H9 (cell line): ENCODE results near the gene FGF3. TPM values are rescaled to one million over a fixed set of nuclear protein-coding genes. Genes with fewer than 3 reads are reported as not detected.

Experiments
- DNase-seq: peaks from one replicate; pipeline ENCODE4 v3.0.0-alpha.2; 2017
- H2AFZ ChIP-seq: one replicate; pipeline ENCODE4 v1.6.1; 2013; ENCODE audit warnings: mild to moderate bottlenecking, low read length, control low read depth, moderate library complexity
- H2AK5ac ChIP-seq: 2 replicates; pipeline ENCODE4 v1.6.1; 2013; ENCODE audit warnings: low read length, control low read depth, mixed read lengths; ENCODE audit not compliant: insufficient read length
- H2BK120ac ChIP-seq: one replicate; pipeline ENCODE4 v1.6.1; 2013; ENCODE audit warnings: low read depth, mild to moderate bottlenecking, low read length, control low read depth, inconsistent platforms; ENCODE audit not compliant: poor library complexity, severe bottlenecking
- H2BK12ac ChIP-seq: 2 replicates; pipeline ENCODE4 v1.6.1; 2013; ENCODE audit warnings: low read length, control low read depth, mixed read lengths, low read depth; ENCODE audit not compliant: insufficient read length
- H2BK15ac ChIP-seq: 2 replicates; pipeline ENCODE4 v1.6.1; 2013; ENCODE audit warnings: low read depth, low read length, control low read depth
- H2BK20ac ChIP-seq: one replicate; pipeline ENCODE4 v1.6.1; 2013; ENCODE audit warnings: low read depth, mild to moderate bottlenecking, low read length, control low read depth, inconsistent platforms; ENCODE audit not compliant: poor library complexity, severe bottlenecking
- H2BK5ac ChIP-seq: 2 replicates; pipeline ENCODE4 v1.6.1; 2013; ENCODE audit warnings: low read length, control low read depth, mixed read lengths; ENCODE audit not compliant: insufficient read length
- H3K14ac ChIP-seq: 2 replicates; pipeline ENCODE4 v1.6.1; 2013; ENCODE audit warnings: low read length, control low read depth; ENCODE audit not compliant: insufficient read depth
- H3K18ac ChIP-seq: 2 replicates; pipeline ENCODE4 v1.6.1; 2013; ENCODE audit warnings: low read depth, mild to moderate bottlenecking, mixed read lengths, low read length, control low read depth; ENCODE audit not compliant: insufficient read length
- H3K23ac ChIP-seq: 2 replicates; pipeline ENCODE4 v1.6.1; 2013; ENCODE audit warnings: low read length, control low read depth, mixed read lengths, low read depth; ENCODE audit not compliant: insufficient read length
- H3K23me2 ChIP-seq: 2 replicates; pipeline ENCODE4 v1.6.1; 2013; ENCODE audit warnings: low read depth, mild to moderate bottlenecking, mixed read lengths, low read length, control low read depth; ENCODE audit not compliant: insufficient read length, poor library complexity, severe bottlenecking
- H3K27ac ChIP-seq: 2 replicates; pipeline ENCODE4 v1.5.1; 2013; ENCODE audit warnings: low read length, control low read depth, mixed read lengths, low read depth; ENCODE audit not compliant: insufficient read length
- H3K27me3 ChIP-seq: 2 replicates; pipeline ENCODE4 v1.6.1; 2013; ENCODE audit warnings: low read length, control low read depth, inconsistent platforms; ENCODE audit not compliant: insufficient read depth
- H3K4ac ChIP-seq: 2 replicates; pipeline ENCODE4 v1.6.1; 2013; ENCODE audit warnings: low read depth, mild to moderate bottlenecking, control low read depth, inconsistent platforms, low read length, moderate library complexity
- H3K4me1 ChIP-seq: 2 replicates; pipeline ENCODE4 v1.6.1; 2013; ENCODE audit warnings: low read length, control low read depth, inconsistent platforms; ENCODE audit not compliant: insufficient read depth
- H3K4me2 ChIP-seq: 2 replicates; pipeline ENCODE4 v1.6.1; 2013; ENCODE audit warnings: low read length, control low read depth, mixed read lengths; ENCODE audit not compliant: insufficient read length, insufficient read depth
- H3K56ac ChIP-seq: 2 replicates; pipeline ENCODE4 v1.6.1; 2013; ENCODE audit warnings: low read depth, mild to moderate bottlenecking, mixed read lengths, low read length, control low read depth; ENCODE audit not compliant: insufficient read length
- H3K79me1 ChIP-seq: 2 replicates; pipeline ENCODE4 v1.6.1; 2013; ENCODE audit warnings: low read depth, mild to moderate bottlenecking, moderate library complexity, low read length, control low read depth, inconsistent platforms; ENCODE audit not compliant: insufficient read depth, poor library complexity, severe bottlenecking
- H3K79me2 ChIP-seq: 2 replicates; pipeline ENCODE4 v1.6.1; 2013; ENCODE audit warnings: low read length, control low read depth, inconsistent platforms; ENCODE audit not compliant: insufficient read depth
- H3K9ac ChIP-seq: 2 replicates; pipeline ENCODE4 v1.6.1; 2013; ENCODE audit warnings: low read length, control low read depth, mixed read lengths; ENCODE audit not compliant: insufficient read length; ENCODE audit errors: extremely low read depth
- H3K9me3 ChIP-seq: one replicate; pipeline ENCODE4 v1.6.1; 2013; ENCODE audit warnings: low read depth, low read length, inconsistent platforms; ENCODE audit not compliant: control insufficient read depth
- H3T11ph ChIP-seq: one replicate; pipeline ENCODE4 v1.6.1; 2013; ENCODE audit warnings: mild to moderate bottlenecking, low read length, control low read depth, inconsistent platforms
- H4K20me1 ChIP-seq: one replicate; pipeline ENCODE4 v1.6.1; 2013; ENCODE audit not compliant: control insufficient read depth, insufficient read length, insufficient read depth
- H4K5ac ChIP-seq: 2 replicates; pipeline ENCODE4 v1.6.1; 2013; ENCODE audit warnings: low read depth, mild to moderate bottlenecking, mixed read lengths, low read length, control low read depth; ENCODE audit not compliant: insufficient read length
- H4K8ac ChIP-seq: replicated peaks from 2 replicates; pipeline ENCODE4 v1.6.1; 2013; ENCODE audit warnings: low read length, control low read depth, mixed read lengths, low read depth; ENCODE audit not compliant: insufficient read length
- H4K91ac ChIP-seq: 2 replicates; pipeline ENCODE4 v1.6.1; 2013; ENCODE audit warnings: low read depth, mild to moderate bottlenecking, moderate library complexity, mixed read lengths, low read length, control low read depth; ENCODE audit not compliant: insufficient read length
- H3K27ac Mint-ChIP-seq, 3 experiments: 2 replicates in 2 of 3; 3 replicates in 1 of 3; pipeline ENCODE4 v1.8.0; 2020 to 2021; ENCODE audit warnings: mixed read lengths in 3 of 3, mild to moderate bottlenecking in 1 of 3, moderate library complexity in 1 of 3
- H3K27me3 Mint-ChIP-seq: 2 replicates; pipeline ENCODE4 v1.8.0; 2021; ENCODE audit warnings: low read depth, mild to moderate bottlenecking, moderate library complexity, mixed read lengths
- H3K36me3 Mint-ChIP-seq, 3 experiments: 2 replicates in 2 of 3; 3 replicates in 1 of 3; pipeline ENCODE4 v1.8.0; 2020 to 2021; ENCODE audit warnings: low read depth in 3 of 3, mixed read lengths in 3 of 3; ENCODE audit not compliant: insufficient read depth in 1 of 3
- H3K4me1 Mint-ChIP-seq, 2 experiments: 2 replicates each; pipeline ENCODE4 v1.8.0; 2020; ENCODE audit warnings: mixed read lengths in 2 of 2
- H3K4me3 Mint-ChIP-seq, 2 experiments: 2 replicates in 1 of 2; 3 replicates in 1 of 2; pipeline ENCODE4 v1.8.0; 2020 to 2021; ENCODE audit warnings: mild to moderate bottlenecking in 2 of 2, mixed read lengths in 2 of 2, moderate library complexity in 1 of 2
- H3K9me3 Mint-ChIP-seq, 2 experiments: 2 replicates in 1 of 2; 3 replicates in 1 of 2; pipeline ENCODE4 v1.8.0; 2020; ENCODE audit warnings: mild to moderate bottlenecking in 2 of 2, mixed read lengths in 2 of 2, moderate library complexity in 1 of 2
- WGBS: extraction: QIAGEN DNeasy Blood & Tissue Kit; methylation state at CpG from one replicate; pipeline ENCODE4 v1.1.7; 2013; ENCODE audit warnings: missing lambda C conversion rate, low lambda C conversion rate, mixed read lengths; ENCODE audit not compliant: insufficient read length; ENCODE audit errors: extremely low coverage; 5-methylcytosine and 5-hydroxymethylcytosine counted together
- total RNA-seq: library from RNA; stranded (reverse); gene quantifications from 2 replicates; pipeline ENCODE4 v1.2.1, GENCODE V29; 2021
- TF ChIP-seq, protein P1 (sequence below): fragments of 200-600 bp; sonication (generic); conservative IDR thresholded peaks from 3 replicates; pipeline ENCODE4 v1.8.0; 2021; ENCODE audit warnings: antibody characterized with exemption, mild to moderate bottlenecking

Gene FGF3
- total RNA-seq, 1 experiment from 2014 or later = not detected

DNA sequence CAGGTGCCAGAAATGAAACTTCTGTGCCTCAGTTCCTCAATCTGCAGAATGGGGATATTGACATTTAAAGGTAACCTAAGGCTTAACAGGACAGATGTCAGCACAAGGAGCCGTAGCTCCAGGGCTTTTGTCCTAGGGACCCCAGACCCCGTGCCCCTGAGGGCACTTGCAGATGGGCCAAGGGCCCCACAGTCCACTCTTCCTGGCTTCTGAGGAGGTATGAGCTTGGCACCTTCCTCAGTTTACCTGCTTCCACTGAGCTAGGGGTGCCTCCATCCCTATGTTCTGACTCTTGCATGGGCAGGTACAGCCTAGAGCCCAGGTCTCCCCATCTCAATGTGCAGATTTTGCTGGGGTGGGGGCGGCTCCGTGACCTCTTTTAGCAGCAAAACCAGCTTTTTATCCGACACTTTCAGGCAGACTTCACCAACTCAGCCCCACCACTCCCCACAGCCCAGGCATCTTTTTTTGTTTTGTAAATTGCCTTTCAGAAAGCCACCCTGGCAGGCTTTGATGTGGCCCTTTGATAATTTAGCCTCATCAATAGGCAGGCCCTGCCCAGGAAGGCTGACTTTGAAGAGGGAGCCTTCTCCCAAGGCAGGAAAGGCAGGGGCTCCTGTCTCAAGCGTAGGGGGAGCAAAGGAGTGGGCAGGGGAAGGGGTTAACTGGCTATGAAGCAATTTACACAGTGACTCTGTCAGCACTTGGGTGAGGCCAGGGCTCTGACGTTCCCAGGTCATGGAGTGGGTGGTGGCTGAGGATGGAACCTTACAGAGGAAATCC is 23.7 kb upstream of the FGF3 start:
- no peaks in the 10 kb centered on the region for H3K79me2 ChIP-seq
- no peak overlapping the region for H3K23ac ChIP-seq
- H4K20me1 ChIP-seq = no peaks in the 10 kb centered on the region
- H3T11ph ChIP-seq = no peak overlapping the region
- H3K27me3 Mint-ChIP-seq = peaks cover 32% of the 10 kb centered on the region
- H3K18ac ChIP-seq = no peak overlapping the region
- TF ChIP-seq, protein P1, sequence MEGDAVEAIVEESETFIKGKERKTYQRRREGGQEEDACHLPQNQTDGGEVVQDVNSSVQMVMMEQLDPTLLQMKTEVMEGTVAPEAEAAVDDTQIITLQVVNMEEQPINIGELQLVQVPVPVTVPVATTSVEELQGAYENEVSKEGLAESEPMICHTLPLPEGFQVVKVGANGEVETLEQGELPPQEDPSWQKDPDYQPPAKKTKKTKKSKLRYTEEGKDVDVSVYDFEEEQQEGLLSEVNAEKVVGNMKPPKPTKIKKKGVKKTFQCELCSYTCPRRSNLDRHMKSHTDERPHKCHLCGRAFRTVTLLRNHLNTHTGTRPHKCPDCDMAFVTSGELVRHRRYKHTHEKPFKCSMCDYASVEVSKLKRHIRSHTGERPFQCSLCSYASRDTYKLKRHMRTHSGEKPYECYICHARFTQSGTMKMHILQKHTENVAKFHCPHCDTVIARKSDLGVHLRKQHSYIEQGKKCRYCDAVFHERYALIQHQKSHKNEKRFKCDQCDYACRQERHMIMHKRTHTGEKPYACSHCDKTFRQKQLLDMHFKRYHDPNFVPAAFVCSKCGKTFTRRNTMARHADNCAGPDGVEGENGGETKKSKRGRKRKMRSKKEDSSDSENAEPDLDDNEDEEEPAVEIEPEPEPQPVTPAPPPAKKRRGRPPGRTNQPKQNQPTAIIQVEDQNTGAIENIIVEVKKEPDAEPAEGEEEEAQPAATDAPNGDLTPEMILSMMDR = no peak
- no peak overlapping the region for H2BK12ac ChIP-seq
- peak; percentile 70 for DNase-seq
- H3K4me2 ChIP-seq = no peak overlapping the region
- H4K91ac ChIP-seq = no peak overlapping the region
- peaks cover 2 to 13% of the 10 kb centered on the region in 2 experiments; a peak in 2 of 4 replicates for H3K4me1 Mint-ChIP-seq
- H3K27me3 ChIP-seq = no peaks in the 10 kb centered on the region
- H3K9me3 Mint-ChIP-seq = peaks cover 0 to 7% of the 10 kb centered on the region in 2 experiments; a peak in 3 of 5 replicates
- H2BK5ac ChIP-seq = no peak overlapping the region
- H3K56ac ChIP-seq = no peak overlapping the region
- H3K4me3 Mint-ChIP-seq = no peak overlapping the region
- no peak overlapping the region for H3K27ac Mint-ChIP-seq
- no peak overlapping the region for H2AFZ ChIP-seq
- H3K79me1 ChIP-seq = no peaks in the 10 kb centered on the region
- H3K4ac ChIP-seq = no peak overlapping the region
- no peak overlapping the region for H2BK120ac ChIP-seq
- no peak overlapping the region for H3K27ac ChIP-seq
- no peaks in the 10 kb centered on the region for H3K9me3 ChIP-seq
- H2AK5ac ChIP-seq = no peak overlapping the region
- no peaks in the 10 kb centered on the region; the same call in 1 of the 2 replicates for H3K4me1 ChIP-seq
- H3K14ac ChIP-seq = no peak overlapping the region
- no peak overlapping the region for H3K9ac ChIP-seq
- H2BK15ac ChIP-seq = no peak overlapping the region
- H2BK20ac ChIP-seq = no peak overlapping the region
- no peak overlapping the region for H4K5ac ChIP-seq
- H3K23me2 ChIP-seq = no peaks in the 10 kb centered on the region
- WGBS = no CpG with 5 or more reads among the region's 7 CpGs
- H4K8ac ChIP-seq = no peak overlapping the region
- no peaks in the 10 kb centered on the region for H3K36me3 Mint-ChIP-seq
